DOHH2 (cell line): ENCODE results near the gene ERRFI1.

Experiments
- CTCF ChIP-seq: fragments of 200-600 bp; sonication (generic); IDR thresholded peaks from one replicate; pipeline ENCODE4 v1.5.1; 2014; ENCODE audit warnings: antibody characterized with exemption, mild to moderate bottlenecking, low read depth, low read length; ENCODE audit not compliant: poor library complexity, severe bottlenecking
- EZH2phosphoT487 ChIP-seq: fragments of 200-600 bp; sonication (generic); IDR thresholded peaks from 2 replicates; pipeline ENCODE4 v1.6.1; 2017; ENCODE audit warnings: borderline replicate concordance, mild to moderate bottlenecking, antibody characterized with exemption, low read length, moderate library complexity, mixed read lengths

GRCh38 chr1:8015809-8016165 is 10.3 kb downstream of the ERRFI1 start:
- TF ChIP-seq CTCF: no peak
- no peak for TF ChIP-seq EZH2phosphoT487
